Measurements from ENCODE around the gene C1QA.

Gene C1QA, protein sequence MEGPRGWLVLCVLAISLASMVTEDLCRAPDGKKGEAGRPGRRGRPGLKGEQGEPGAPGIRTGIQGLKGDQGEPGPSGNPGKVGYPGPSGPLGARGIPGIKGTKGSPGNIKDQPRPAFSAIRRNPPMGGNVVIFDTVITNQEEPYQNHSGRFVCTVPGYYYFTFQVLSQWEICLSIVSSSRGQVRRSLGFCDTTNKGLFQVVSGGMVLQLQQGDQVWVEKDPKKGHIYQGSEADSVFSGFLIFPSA

GRCh38 chr1:22636353-22636752, at the start of gene C1QA:
TSS of gene C1QA (plus strand) at chr1:22636628. CDS start at chr1:22637617, 989 bp downstream.
- DNase-seq (ENCODE audit: extremely low read depth in 1 of 2, low read depth in 1 of 2), result no peak

- DNase-seq (ENCODE audit: extremely low read depth in 1 of 2, low read depth in 1 of 2), result no peak
Measured at GRCh38 chr1:22587247-22587646, 49.2 kb upstream of the C1QA start.

GRCh38 chr1:22588899-22589422, 47.5 kb upstream of the C1QA start:
- DNase-seq (ENCODE audit: extremely low read depth in 1 of 2, low read depth in 1 of 2), result no peak

- DNase-seq (ENCODE audit: extremely low read depth in 1 of 2, low read depth in 1 of 2), result no peak
Measured at GRCh38 chr1:22591576-22591975, 44.9 kb upstream of the C1QA start.

- no peak for DNase-seq (ENCODE audit: extremely low read depth in 1 of 2, low read depth in 1 of 2)
Measured at GRCh38 chr1:22592051-22592450, 44.4 kb upstream of the C1QA start.

DNA sequence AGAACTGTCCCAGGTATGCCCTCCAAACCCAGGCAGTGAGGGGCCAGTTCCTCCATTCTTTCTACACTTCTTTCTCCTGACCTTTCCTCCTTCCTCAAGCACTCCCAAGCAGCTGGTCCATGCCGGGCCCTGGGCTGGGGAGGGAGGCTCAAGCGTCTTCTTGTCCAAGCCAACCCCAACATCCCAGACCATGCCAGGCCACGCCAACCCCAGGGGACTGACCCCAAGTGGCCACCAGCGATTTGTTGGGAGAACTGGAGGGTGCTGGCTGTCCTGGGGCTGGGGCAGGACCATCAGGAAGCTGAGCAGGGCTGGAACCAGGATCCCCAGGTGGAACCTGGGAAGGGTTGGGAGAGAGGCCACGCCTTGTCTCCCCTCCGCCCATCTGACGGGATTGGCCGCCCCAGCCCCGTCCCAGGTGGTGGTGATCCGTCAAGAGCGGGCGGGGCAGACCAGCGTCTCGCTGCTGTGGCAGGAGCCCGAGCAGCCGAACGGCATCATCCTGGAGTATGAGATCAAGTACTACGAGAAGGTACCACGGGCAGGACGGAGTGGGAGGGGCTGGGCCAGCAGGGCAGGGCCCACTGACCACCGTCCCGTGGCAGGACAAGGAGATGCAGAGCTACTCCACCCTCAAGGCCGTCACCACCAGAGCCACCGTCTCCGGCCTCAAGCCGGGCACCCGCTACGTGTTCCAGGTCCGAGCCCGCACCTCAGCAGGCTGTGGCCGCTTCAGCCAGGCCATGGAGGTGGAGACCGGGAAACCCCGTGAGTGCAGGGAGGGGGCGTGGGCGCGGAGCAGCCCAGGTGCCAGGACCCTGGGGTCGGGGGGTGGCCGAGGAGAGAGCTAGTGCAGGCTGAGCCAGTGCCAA, 43.3 kb upstream of the C1QA start:
- no peak for DNase-seq (ENCODE audit: extremely low read depth in 1 of 2, low read depth in 1 of 2)

DNA sequence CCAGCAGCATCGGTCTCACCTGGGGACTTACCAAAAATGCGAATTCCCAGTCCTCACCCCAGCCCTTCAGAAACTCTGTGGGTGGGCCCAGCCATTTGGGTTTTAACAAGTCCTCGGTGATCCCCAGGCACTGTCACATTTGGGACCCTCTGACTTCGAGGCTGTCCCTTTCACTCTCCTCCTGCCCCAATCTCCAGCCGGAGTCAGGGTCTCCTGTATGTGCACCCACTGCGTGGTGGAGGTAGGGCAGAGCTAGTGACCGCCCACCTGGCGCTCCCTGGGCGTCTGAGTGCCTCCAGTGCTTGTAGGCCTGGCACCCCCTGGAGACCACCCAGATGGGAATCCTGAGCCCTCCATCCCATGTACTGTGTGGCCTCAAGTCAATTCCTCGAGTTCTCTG, 42.0 kb upstream of the C1QA start:
- DNase-seq (ENCODE audit: extremely low read depth in 1 of 2, low read depth in 1 of 2), result no peak

- no peak for DNase-seq (ENCODE audit: extremely low read depth in 1 of 2, low read depth in 1 of 2)
Measured at GRCh38 chr1:22595108-22595507, 41.3 kb upstream of the C1QA start.

DNA sequence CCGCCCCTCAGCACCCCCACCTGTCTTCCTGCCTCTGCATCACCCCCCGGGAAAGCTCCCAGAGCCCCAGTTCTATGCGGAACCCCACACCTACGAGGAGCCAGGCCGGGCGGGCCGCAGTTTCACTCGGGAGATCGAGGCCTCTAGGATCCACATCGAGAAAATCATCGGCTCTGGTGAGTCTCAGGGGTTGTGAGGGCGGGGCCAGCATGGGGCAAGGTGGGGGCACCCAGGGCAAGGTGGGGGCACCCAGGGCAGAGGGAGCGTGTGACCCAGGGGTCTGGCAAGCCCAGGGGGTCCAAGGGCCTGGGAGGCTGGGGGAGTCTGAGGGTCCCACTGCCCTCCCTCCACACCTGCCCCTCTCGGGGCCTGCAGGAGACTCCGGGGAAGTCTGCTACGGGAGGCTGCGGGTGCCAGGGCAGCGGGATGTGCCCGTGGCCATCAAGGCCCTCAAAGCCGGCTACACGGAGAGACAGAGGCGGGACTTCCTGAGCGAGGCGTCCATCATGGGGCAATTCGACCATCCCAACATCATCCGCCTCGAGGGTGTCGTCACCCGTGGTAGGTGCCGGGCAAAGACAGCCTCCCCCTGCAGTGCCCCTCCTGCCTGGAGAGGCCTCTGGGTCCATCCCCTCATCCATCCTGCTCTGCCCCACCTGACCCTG, 39.0 kb upstream of the C1QA start:
- no peak for DNase-seq (ENCODE audit: extremely low read depth in 1 of 2, low read depth in 1 of 2)

- DNase-seq (ENCODE audit: extremely low read depth in 1 of 2, low read depth in 1 of 2), result no peak
Measured at GRCh38 chr1:22597996-22598395, 38.4 kb upstream of the C1QA start.

DNA sequence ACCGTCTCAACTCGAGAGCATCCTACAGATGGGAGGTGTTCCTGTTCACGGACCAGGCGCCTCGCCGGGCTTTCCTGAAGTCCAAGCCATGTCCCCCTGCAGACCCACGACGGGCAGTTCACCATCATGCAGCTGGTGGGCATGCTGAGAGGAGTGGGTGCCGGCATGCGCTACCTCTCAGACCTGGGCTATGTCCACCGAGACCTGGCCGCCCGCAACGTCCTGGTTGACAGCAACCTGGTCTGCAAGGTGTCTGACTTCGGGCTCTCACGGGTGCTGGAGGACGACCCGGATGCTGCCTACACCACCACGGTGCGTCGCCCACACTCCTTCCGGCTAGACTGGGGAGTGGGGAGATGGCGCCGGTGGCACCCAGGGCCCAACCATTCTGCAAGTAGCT, 37.7 kb upstream of the C1QA start:
- no peak for DNase-seq (ENCODE audit: extremely low read depth in 1 of 2, low read depth in 1 of 2)

DNA sequence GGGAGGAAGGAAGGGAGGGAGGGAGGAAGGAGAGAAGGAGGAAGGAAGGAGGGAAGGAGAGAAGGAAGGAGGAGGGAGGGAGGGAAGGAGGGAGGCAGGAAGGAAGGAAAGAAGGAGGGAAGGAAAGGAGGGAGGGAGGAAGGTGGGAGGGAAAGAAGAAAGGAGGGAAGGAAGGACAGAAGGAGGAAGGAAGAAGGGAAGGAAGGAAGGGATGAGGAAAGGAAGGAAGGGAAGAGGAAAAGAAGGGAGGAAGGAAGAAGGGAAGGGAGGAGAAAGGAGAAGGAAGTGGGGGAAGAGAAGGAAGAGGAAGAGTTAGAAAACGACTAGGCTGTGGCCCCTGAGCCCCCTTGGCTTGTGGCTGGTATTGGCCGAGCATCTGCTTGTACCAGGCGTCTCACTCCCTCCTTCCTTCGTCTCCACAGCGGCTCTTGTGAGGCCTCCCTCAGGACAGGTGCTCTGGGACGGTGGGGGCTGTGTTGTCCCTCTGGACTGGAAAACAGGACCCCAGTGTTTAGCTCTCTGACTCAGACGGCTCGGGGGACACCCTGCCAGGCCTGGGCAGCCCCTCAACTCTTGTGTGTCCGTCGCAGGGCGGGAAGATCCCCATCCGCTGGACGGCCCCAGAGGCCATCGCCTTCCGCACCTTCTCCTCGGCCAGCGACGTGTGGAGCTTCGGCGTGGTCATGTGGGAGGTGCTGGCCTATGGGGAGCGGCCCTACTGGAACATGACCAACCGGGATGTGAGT, 36.2 kb upstream of the C1QA start:
- no peak for DNase-seq (ENCODE audit: extremely low read depth in 1 of 2, low read depth in 1 of 2)

DNA sequence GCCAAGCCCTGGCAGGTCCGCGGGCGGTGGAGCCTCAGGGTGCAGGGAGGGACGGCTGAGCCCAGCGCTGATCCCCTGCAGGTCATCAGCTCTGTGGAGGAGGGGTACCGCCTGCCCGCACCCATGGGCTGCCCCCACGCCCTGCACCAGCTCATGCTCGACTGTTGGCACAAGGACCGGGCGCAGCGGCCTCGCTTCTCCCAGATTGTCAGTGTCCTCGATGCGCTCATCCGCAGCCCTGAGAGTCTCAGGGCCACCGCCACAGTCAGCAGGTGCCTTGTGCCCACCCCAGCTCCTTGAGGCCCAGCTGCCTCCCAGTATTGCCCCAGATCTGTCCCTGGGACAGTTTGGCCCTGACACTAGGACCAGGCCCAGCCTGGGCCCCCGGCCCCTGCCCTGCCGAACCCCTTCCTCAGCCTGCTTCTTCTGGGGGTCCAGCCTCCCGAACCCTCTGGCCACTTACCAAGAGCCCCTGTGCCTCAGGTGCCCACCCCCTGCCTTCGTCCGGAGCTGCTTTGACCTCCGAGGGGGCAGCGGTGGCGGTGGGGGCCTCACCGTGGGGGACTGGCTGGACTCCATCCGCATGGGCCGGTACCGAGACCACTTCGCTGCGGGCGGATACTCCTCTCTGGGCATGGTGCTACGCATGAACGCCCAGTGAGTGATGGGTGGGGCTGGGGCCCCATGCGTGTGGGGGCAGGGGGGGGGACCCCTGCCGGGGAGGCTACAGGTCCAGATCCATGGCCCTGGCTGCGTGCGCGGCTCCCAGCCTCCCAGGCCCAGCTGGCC, 35.4 kb upstream of the C1QA start:
- no peak for DNase-seq (ENCODE audit: extremely low read depth in 1 of 2, low read depth in 1 of 2)

GRCh38 chr1:22601610-22602009, 34.8 kb upstream of the C1QA start:
- DNase-seq (ENCODE audit: extremely low read depth in 1 of 2, low read depth in 1 of 2), result no peak

DNA sequence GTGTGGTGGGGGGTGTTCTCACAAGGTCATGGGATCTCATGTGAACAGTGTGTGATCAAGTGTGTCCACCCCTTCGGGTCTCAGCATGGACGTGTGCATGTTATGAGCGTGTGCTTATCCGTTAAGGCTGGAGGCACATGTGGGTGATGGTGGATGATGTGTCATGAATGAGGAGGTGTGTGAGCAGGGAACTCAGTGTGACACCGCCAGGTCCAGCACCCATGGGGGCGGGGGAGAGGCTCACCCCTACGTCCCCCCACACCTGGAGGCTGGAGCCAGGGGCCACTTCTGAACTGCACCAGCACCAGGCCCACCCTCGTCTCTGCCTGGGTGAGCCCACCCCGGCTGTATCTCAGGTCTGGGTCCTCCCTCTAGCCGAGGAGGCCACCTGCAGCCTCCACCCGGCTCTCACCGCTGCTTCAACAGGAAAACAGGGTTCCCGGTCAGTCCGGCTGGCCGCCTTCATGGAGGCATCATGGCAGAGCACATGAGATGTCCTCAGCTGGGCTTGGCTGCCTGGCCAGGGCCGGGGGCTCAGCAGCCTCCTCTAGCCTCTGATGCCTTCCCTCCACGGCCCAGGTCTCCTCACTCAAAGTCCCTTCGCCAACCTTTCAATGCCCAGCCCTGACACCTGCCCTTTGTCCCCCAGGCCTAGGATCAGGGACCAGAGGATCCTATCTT, 34.2 kb upstream of the C1QA start:
- DNase-seq (ENCODE audit: extremely low read depth in 1 of 2, low read depth in 1 of 2), result no peak

- no peak for DNase-seq (ENCODE audit: extremely low read depth in 1 of 2, low read depth in 1 of 2)
Measured at GRCh38 chr1:22606161-22606560, 30.3 kb upstream of the C1QA start.

DNA sequence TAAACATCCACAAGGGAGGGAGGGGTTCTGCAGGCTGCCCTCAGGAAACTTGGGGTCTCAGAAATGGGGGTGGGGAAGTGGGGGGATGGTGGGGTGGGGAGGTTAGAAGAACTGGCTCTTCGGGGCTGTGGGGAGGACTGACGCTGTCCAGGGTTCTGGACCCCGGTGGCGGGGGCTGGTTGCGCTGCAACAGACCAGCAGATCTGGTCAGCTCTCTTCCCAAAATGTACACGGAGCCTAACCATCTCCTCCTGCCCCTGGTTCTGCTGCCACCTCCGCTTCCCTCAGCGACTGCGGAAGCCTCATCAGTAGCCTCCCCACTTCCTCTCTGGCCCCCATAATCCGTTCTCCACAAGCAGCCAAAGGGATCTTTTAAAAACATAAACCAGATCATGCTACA, 29.3 kb upstream of the C1QA start:
- DNase-seq (ENCODE audit: extremely low read depth in 1 of 2, low read depth in 1 of 2), result no peak

DNA sequence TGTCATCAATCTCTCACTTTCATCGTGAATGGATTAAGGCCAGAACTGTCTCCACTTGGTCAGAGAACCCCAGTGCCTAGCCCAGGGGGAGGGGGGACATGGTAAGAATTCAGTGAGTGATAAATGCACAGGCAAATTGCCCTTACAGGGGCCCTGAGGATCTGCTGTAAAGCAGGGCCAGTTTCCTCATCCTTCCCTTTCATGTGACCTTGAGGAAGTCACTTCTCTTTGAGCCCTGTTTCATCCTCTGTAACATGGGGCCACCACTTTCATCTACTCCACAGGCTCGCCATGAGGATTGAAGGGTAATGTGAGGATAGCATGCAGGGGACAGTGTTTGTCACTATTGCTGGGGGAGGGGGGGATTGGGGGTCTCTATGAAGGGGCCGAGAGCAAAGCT, 28.1 kb upstream of the C1QA start:
- DNase-seq (ENCODE audit: extremely low read depth in 1 of 2, low read depth in 1 of 2), result no peak

DNA sequence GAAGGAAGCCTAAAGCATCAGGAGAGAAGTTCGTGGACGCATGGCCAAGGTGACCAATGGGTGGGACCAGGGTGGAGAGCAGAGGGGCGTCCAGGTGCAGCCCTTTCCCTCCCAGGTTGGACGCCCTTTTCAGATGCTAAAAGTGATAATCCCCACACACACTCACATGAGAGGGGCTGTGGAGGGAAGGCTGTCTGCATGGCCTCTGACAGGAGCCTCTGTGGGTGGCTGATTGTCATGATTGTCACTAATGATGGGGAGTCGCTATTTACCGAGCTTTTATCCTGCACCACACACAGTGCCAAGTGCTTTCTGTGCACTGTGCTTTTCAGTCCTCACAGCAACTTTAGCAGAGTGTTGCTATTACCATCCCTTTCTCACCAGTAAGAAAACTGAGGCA, 27.1 kb upstream of the C1QA start:
- DNase-seq (ENCODE audit: extremely low read depth in 1 of 2, low read depth in 1 of 2), result no peak

GRCh38 chr1:22611530-22611947, 24.9 kb upstream of the C1QA start:
- DNase-seq (ENCODE audit: extremely low read depth in 1 of 2, low read depth in 1 of 2), result no peak

Measured in stimulated activated CD8-positive, alpha-beta memory T cell treated with anti-CD3 and anti-CD28 coated beads, Interleukin-7, amount 100 ng/mL, for 48 hours (primary cell).